Measurements from ENCODE around the gene APOL3. TPM values are rescaled to one million over a fixed set of nuclear protein-coding genes. Genes with fewer than 3 reads are reported as not detected.
A peak's percentile ranks its signal among the peaks of the same experiment; 100 is the strongest.
"Not testable (repeated sequence)": the region's sequence is repeated elsewhere in the genome, so short reads cannot be mapped to it uniquely, and the experiment has no call there.

Gene APOL3
- total RNA-seq, 2 donors from 2014 or later: 53.1 to 101 TPM

- no peak for DNase-seq (ENCODE audit: low spot score)
- Histone ChIP-seq H3K4me1 (ENCODE audit: control insufficient read depth in 1 of 2, low read depth in 2 of 2) (peaks cover 36 to 68% of the 10 kb centered on the region in 2 donors), H3K9me3 (no peaks in the 10 kb centered on the region), H3K4me3 (no peak overlapping the region), H3K36me3 (no peaks in the 10 kb centered on the region), H3K27ac (peak overlapping the region in 1 of 2 donors; percentile 19), H3K27me3 (replicated peaks; ENCODE audit: insufficient read depth) (no peaks in the 10 kb centered on the region)
- ATAC-seq (ENCODE audit: insufficient number of reproducible peaks, low FRiP score, low read depth): no peak
- TF ChIP-seq CTCF (IDR thresholded peaks at IDR 0.05): no peak
Observed at GRCh38 chr22:36153501-36154422, 6.8 kb downstream of the APOL3 start.

- not testable (repeated sequence) for H3K27ac ChIP-seq; H3K27me3 ChIP-seq (replicated peaks; ENCODE audit: insufficient read depth); H3K4me3 ChIP-seq; H3K9me3 ChIP-seq; H3K36me3 ChIP-seq; DNase-seq (ENCODE audit: low spot score); ATAC-seq (ENCODE audit: insufficient number of reproducible peaks, low FRiP score, low read depth)
- H3K4me1 ChIP-seq (ENCODE audit: control insufficient read depth in 1 of 2, low read depth in 2 of 2): peaks cover 36 to 58% of the 10 kb centered on the region in 2 donors
Observed at GRCh38 chr22:36152821-36153220, 7.7 kb downstream of the APOL3 start.

- no peak overlapping the region for H3K4me3 ChIP-seq
- H3K27me3 ChIP-seq (replicated peaks; ENCODE audit: insufficient read depth): no peaks in the 10 kb centered on the region
- H3K27ac ChIP-seq: peak overlapping the region; percentile 31 to 45
- no peaks in the 10 kb centered on the region for H3K9me3 ChIP-seq
- TF ChIP-seq CTCF (IDR thresholded peaks at IDR 0.05): no peak
- no peaks in the 10 kb centered on the region for H3K36me3 ChIP-seq
- peaks cover 31 to 52% of the 10 kb centered on the region in 2 donors for H3K4me1 ChIP-seq (ENCODE audit: control insufficient read depth in 1 of 2, low read depth in 2 of 2)
- ATAC-seq (ENCODE audit: insufficient number of reproducible peaks, low FRiP score, low read depth) (no peak), DNase-seq (ENCODE audit: low spot score) (no peak)
Observed at GRCh38 chr22:36152088-36152487, 8.5 kb downstream of the APOL3 start.

GRCh38 chr22:36151006-36151595 lies 9.5 kb downstream of the APOL3 start:
- H3K4me3 ChIP-seq: no peak overlapping the region
- H3K27ac ChIP-seq: peak overlapping the region; percentile 66 to 75
- ATAC-seq (ENCODE audit: insufficient number of reproducible peaks, low FRiP score, low read depth): no peak
- no peaks in the 10 kb centered on the region for H3K27me3 ChIP-seq (replicated peaks; ENCODE audit: insufficient read depth)
- peaks cover 26 to 45% of the 10 kb centered on the region in 2 donors for H3K4me1 ChIP-seq (ENCODE audit: control insufficient read depth in 1 of 2, low read depth in 2 of 2)
- H3K9me3 ChIP-seq: no peaks in the 10 kb centered on the region
- no peak for DNase-seq (ENCODE audit: low spot score)
- no peaks in the 10 kb centered on the region for H3K36me3 ChIP-seq
- TF ChIP-seq CTCF (IDR thresholded peaks at IDR 0.05): no peak

GRCh38 chr22:36149441-36149840 lies 11.1 kb downstream of the APOL3 start:
- DNase-seq (ENCODE audit: low spot score): no peak
- peaks cover 9 to 34% of the 10 kb centered on the region in 2 donors for H3K4me1 ChIP-seq (ENCODE audit: control insufficient read depth in 1 of 2, low read depth in 2 of 2)

More at GRCh38 chr22:36149441-36149840, 11.1 kb downstream of the APOL3 start:
- no peak for ATAC-seq (ENCODE audit: insufficient number of reproducible peaks, low FRiP score, low read depth)
- H3K36me3 ChIP-seq: no peaks in the 10 kb centered on the region
- H3K9me3 ChIP-seq: no peaks in the 10 kb centered on the region
- no peak overlapping the region for H3K27ac ChIP-seq
- no peaks in the 10 kb centered on the region for H3K27me3 ChIP-seq (replicated peaks; ENCODE audit: insufficient read depth)
- H3K4me3 ChIP-seq: no peak overlapping the region
- TF ChIP-seq CTCF (IDR thresholded peaks at IDR 0.05): no peak

All from thoracic aorta (tissue), 2 donors.